Left cardiac atrium (tissue), 4 donors: Measurements from ENCODE around the gene PRXL2A. TPM values are rescaled to one million over a fixed set of nuclear protein-coding genes. Genes with fewer than 3 reads are reported as not detected.
"Not testable (repeated sequence)": the region's sequence is repeated elsewhere in the genome, so short reads cannot be mapped to it uniquely, and the experiment has no call there.

ENCODE experiments used
- ATAC-seq, 2 donors: fragments of 200-7000 bp; cut with Tn5 transposase; one replicate each; pipeline ENCODE4 v1.9.1; 2020; ENCODE audit warnings: mild to moderate bottlenecking in 2 of 2, moderate library complexity in 2 of 2
- DNase-seq: peaks from one replicate; pipeline ENCODE4 v3.0.0-alpha.2; 2020
- intact Hi-C, 2 donors: fragments of 100-400 bp; cut with DNase I; formaldehyde crosslinking; loops; one replicate each; pipeline versions ENCODE4 v1.14.1 to v1.15.1; 2022 to 2023
- total RNA-seq, 2 donors: library from RNA; stranded (reverse); fragmentation: NEBNext Ultra II Directional; extraction: Animal tissue kit (Norgen Biotek cat#: 25700); gene quantifications; one replicate each; pipeline ENCODE4 v1.2.1, GENCODE V29; 2021
- donor health status: DM: no; HTN: yes; CAD: no.
- donor health status: DM: no; HTN: yes; CAD: no; lungs with severe emphysema.
- donor health status: DM: yes; HTN: yes; CAD: no.
- donor health status: Dilated cardiomyopathy.

PRXL2A gene
- total RNA-seq, 2 donors from 2014 or later: 112 to 120 TPM

GRCh38 chr10:80410122-80410521 is 1.8 kb downstream of the PRXL2A start:
- ATAC-seq (peak in 1 of 2 donors; percentile 30), DNase-seq (no peak)
- intact Hi-C loops: no loop called here

GRCh38 chr10:80410578-80411145 is 2.3 kb downstream of the PRXL2A start:
- intact Hi-C loops: no loop called here
- no peak for ATAC-seq
- DNase-seq: no peak

GRCh38 chr10:80411267-80411668 is 2.9 kb downstream of the PRXL2A start:
- intact Hi-C loops: no loop called here
- no peak for ATAC-seq
- DNase-seq: peak; percentile 44

- no peak for DNase-seq
- no peak for ATAC-seq
- intact Hi-C loops: no loop called here
These were observed 3.4 kb downstream of the PRXL2A start for GRCh38 chr10:80411681-80412220.

- intact Hi-C loops: no loop called here
- no peak for DNase-seq
These were observed 4.1 kb downstream of the PRXL2A start for GRCh38 chr10:80412486-80412885.

GRCh38 chr10:80413271-80413996 is 5.1 kb downstream of the PRXL2A start:
- DNase-seq (peak; percentile 34), ATAC-seq (peak; percentile 23 to 29)
- intact Hi-C loops: no loop called here

More at GRCh38 chr10:80412486-80412885, 4.1 kb downstream of the PRXL2A start:
- ATAC-seq: no peak

- DNase-seq: no peak
- no peak for ATAC-seq
- intact Hi-C loops: no loop called here
These were observed 6.0 kb downstream of the PRXL2A start for GRCh38 chr10:80414142-80414895.

GRCh38 chr10:80415734-80416478 is 7.6 kb downstream of the PRXL2A start:
- no peak for ATAC-seq
- no peak for DNase-seq
- intact Hi-C loops: no loop called here

GRCh38 chr10:80416479-80417098 is 8.2 kb downstream of the PRXL2A start:
- intact Hi-C loops: no loop called here
- ATAC-seq (peak; percentile 73 to 88), DNase-seq (peak; percentile 66)

- intact Hi-C loops, ATAC-seq, DNase-seq: not testable (repeated sequence)
These were observed 8.9 kb downstream of the PRXL2A start for GRCh38 chr10:80417256-80417655.

GRCh38 chr10:80421050-80421706 is 12.8 kb downstream of the PRXL2A start:
- intact Hi-C loops: no loop called here
- ATAC-seq: no peak

GRCh38 chr10:80421707-80422536 is 13.6 kb downstream of the PRXL2A start:
- DNase-seq (no peak), ATAC-seq (no peak)
- intact Hi-C loops: no loop called here

More at GRCh38 chr10:80421050-80421706, 12.8 kb downstream of the PRXL2A start:
- DNase-seq: no peak

GRCh38 chr10:80425901-80426300 is 17.6 kb downstream of the PRXL2A start:
- intact Hi-C loops: no loop called here
- no peak for ATAC-seq

GRCh38 chr10:80427541-80427940 is 19.2 kb downstream of the PRXL2A start:
- ATAC-seq: no peak
- intact Hi-C loops: no loop called here
- DNase-seq: no peak

More at GRCh38 chr10:80425901-80426300, 17.6 kb downstream of the PRXL2A start:
- no peak for DNase-seq

- intact Hi-C loops: no loop called here
- DNase-seq (no peak), ATAC-seq (peak; percentile 19 to 93)
These were observed 21.2 kb downstream of the PRXL2A start for GRCh38 chr10:80429521-80429973.

- intact Hi-C loops: no loop called here
- ATAC-seq (no peak), DNase-seq (no peak)
These were observed 24.8 kb downstream of the PRXL2A start for GRCh38 chr10:80433134-80433533.

GRCh38 chr10:80436446-80437098 is 28.2 kb downstream of the PRXL2A start:
- no peak for DNase-seq
- intact Hi-C loops: no loop called here
- no peak for ATAC-seq
